HG02885 (cell line): ENCODE measurements around the gene GPRIN1.
A peak's percentile ranks its signal among the peaks of the same experiment; 100 is the strongest.

Source experiments
- ATAC-seq: cut with Tn5 transposase; IDR thresholded peaks from one replicate; pipeline ENCODE4 v1.9.1; 2021; ENCODE audit warnings: mild to moderate bottlenecking; ENCODE audit not compliant: unreplicated experiment, poor library complexity

The GPRIN1 gene

DNA sequence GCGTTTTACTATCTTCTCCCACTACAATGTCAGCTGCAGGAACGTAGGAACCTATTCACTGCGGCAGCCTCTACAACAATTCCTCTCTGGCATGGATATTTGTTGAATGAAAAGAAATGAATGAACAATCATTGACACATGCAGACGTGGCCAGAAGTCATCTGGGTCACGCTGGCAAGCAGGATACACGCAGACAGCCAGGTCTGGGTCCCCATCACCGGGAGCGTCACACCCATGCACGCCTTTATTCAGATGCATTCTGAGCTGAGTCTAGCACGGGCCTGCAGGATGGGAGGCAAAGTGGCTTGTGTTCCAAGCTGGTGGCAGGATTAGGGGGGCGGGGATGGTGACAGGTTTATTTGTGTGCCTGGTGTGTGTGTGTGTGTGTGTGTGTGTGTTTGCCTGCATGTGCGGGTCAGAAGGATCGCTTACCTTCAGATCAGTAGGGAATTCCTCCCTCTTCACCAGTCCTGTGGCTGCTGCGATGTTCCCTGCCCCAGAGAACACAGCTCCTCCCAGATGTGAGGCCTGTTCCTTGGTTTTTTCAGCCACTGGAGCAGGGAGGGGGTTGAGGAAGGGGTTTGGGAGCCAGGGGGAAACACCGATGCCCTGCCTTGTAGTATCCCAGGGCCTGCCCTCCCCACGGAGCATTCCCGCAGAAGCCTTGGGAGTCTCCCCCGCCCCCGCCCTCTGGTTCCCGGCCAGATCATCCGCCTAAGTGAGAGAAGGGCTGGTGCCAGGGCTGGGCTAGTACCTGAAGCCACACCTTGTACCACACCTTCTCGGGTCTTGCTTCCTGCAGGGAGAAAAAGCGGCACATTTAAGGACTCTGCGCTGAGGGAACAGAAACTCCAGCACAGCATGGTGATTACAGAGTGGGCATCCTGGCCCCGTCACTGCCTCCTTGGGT, 16.3 kb upstream of the GPRIN1 start:
- ATAC-seq: no peak

DNA sequence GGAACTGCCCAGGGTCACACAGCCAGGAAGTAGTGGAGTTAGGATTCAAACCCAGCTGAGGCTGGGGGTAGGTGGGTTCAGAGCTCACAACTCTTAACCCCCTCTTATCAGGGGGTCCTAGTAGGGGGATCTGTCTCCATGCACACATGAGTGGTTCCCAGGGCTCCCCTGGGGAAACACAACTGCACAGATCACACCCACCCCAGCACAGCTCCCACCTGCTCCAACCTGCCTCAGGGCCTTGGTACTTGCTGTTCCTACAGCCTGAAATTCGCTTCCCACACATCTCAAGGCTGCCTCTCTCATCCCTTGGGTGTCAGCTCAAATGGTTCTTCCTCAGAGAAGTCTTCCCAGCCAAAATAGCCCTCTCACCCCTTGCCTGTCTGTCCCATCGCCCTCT, 15.6 kb upstream of the GPRIN1 start:
- ATAC-seq: no peak

DNA sequence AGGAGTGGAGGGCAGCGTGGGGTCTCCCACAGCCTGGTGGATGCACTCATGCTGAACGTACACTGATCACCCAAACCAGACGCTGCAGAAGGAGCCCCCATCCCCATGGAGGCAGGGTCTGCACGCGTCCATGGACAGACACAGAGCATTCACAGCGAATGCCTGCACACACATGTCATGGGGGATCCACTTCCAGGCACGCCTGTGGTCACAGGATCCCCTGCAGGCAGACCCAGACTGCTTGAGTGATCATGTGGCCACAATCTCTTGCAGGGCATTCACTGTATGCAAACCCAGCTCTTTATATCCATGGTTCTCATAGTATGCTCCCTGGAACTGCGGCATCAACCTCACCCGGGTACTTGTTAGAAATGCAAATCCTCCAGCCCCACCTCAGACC, 15.0 kb upstream of the GPRIN1 start:
- ATAC-seq: no peak

DNA sequence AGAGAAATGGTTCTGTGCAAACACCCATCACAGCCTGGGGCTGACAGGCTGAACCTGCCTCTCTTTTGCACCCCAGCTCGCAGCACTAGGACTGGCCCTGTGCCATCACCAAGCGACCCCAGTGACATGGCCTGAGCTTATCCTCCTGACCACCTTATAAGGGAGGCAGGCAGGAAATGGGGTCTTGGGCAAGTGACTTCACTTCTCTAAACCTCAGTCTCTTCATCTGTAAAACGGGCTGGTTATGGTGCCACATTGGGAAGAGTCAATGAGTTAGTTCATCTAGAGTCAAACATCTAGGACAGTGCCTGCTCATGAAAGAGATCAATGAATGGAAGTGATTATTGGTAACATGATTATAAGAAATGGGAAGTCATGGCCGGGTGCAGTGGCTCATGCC, 14.2 kb upstream of the GPRIN1 start:
- ATAC-seq: no peak

DNA sequence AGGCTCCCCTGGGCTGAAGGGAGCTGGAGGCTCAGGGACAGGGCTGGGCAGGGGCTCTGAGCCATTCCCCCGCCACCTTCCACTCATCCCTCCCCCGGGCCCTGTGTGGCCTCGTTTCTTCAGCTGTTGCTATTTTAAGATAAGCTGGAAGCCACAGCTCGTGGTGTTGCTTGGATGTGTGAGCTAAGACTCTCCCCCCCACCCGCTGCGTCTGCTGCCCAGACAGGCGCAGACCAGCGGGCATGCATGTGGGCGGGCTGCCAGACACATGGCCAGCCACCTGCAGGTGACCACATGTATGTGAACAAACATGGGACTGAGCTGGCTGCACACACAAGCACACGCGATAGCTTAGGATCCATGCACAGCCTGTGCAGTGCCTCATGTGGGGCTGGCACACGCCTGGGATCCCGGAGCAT, 11.7 kb upstream of the GPRIN1 start:
- no peak for ATAC-seq

DNA sequence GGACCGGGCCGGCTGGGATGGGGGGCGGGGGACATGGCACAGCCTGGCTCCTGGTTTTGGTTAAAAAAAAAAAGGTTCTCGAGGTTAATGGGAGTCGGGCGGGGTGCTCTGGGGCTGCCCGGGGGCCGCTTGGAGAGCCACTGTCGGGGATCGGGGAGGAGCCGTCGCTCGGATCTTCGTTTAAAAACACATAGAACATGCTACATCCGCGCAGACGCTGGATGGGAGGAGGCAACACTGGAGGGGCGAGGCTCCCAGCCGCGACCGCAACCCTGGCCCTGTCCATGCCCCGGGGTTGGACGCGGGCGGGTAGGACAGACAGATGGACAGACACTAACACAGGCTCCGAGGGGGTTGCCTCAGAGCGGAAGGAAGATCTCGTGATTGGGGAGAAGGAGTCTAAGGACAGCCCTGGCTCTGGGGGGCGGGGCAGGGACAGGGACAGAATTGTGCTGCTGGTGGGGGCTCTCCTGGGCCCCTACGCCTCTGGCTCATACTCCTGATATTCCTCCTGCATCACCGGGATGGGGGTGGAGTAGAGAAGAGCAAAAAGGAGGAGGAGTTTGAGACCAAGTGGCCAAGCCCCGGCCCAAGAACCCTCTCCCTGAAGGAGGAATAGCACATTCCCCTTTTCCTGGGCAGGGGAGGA, 10.5 kb upstream of the GPRIN1 start:
- ATAC-seq: no peak

DNA sequence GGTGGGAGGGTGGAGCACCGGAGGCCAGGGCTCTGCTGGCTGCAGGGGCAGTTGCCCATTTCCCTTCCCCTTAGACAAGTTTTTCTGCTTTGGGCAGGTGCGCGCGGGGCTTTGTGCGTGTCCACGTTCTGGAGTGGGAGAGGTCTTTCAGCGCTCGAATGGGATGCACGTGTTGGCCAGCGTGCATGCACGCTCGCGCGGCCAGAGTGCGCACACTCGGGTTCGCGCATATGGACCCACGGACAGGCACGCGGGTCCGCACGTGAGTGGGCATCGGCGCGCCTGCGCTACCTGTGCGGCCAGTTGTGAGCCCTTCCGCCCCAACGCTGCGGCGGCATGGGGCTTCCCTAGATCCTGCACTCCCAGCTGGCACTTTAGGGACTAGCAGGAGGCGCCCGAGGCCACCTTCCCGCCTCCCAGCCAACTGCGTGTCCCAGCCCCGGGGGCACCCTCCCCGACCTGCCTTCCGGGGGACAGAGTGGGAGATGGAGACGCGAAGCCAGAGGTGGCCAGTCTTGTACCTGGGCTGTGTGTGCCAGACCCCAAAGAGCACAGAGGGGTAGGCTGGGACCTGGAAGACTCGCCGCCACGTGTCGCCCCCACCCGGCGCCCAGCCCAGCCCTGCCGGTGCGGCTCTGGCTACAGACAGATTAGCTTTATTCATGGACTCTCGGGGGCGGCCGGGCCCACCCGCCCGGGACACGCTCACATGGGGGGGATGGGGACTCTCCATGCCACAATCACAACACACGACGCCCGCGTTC, 9.8 kb upstream of the GPRIN1 start:
- ATAC-seq: no peak

DNA sequence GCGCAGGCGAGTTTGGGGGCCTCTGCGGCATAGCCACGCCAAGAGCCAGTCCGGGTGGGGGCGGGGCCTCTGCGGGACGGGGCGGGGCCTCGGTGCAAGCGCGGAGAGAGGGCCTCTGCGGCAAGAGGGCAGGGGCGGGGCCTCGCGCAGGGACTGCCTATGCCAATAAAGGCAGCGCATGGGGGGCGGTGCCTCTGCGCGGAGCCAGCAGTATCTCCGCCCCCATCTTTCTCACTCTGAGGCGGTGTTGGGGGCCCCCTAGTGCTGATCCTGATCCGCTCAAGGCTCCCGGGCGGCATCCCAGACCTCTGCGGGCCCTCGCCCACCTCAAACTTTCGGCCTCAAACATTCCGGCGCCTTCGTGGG, 9.2 kb upstream of the GPRIN1 start:
- ATAC-seq: peak; percentile 77

DNA sequence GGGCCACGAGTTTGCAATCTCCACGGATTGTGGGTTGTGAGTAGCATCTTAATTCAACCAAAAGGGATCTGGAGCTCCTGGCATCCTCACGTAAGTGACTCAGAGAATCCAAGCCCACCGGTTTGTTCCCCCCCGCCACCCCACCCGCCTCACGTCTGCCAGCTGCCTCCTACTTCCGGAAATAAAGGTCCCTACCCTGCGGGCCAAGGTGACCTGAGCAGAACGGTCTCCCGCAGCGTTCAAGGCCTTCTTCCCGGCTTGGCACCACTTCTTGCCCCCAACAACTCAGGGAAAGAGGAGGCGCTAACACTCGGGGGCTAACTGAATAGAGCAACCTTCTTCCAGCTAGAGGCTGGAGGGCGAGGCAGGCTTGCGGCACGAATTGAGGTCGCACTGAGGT, 8.8 kb upstream of the GPRIN1 start:
- ATAC-seq: no peak

DNA sequence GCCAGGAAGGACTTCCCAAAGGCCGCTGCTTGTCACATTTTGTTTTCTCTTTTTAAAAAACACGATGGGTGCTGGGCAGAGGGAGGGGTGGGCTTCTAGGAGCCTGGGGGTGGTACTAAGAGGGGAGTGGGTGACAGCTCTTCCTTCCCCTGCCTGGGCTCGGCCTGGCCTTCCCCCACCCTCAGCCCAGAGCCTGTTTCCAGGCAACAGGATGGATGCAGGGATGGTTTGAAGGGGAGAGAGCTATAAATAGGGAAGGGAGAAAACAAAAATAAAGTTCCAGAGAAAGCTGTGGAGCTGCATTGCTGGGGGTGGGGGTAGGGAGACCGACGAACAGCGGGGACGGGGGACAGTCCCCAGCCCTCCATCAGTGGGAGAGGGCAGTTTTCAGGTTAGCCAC, 6.6 kb upstream of the GPRIN1 start:
- no peak for ATAC-seq

DNA sequence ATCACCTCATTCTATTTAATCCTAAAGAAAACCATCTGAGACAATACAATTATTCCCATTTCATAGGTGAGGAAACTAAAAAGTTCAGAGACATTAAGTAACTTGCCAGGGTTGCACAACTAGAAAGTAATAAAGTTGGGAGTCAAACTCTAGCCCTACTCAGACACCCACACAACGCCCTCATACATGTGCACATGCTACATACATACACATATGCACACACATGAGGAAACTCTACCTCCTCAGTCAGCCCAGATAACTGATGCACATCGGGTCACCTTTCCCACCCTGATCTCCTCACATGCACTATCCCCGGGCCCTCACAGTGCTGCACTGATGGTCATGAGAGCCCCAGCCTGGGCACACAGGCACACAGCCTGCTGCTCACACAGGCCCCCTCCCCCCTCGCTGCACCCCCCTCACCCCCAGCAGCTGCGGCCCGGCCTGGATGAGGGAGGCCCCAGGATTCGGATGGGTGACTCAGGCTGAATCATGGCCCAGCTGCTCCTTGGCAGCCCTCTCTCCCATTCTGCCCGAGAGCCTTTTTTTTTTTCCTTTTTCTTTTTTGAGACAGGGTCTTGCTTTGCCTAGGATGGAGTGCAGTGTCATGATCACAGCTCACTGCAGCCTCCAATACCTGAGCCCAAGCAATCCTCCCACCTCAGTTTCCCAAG, 5.0 kb upstream of the GPRIN1 start:
- no peak for ATAC-seq

DNA sequence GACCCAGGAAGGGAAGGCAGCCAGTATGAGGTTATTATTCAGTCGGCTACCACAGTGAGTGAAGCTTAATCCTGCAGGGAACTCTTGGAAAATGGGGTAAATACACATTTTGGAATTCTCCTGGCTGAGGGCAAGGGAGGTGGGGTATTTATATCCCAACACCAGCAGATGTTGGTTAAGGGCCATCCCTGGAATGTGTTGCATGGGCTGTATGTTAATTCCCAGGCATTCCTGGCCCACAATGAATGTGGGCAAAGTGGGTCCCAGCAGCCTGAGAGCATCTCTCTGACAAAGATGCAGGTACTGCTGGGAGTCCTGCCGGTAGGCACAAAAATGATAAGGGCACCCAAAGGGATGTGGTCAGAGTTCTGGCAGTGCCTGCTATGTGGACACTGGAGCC, 2.9 kb upstream of the GPRIN1 start:
- ATAC-seq: no peak

DNA sequence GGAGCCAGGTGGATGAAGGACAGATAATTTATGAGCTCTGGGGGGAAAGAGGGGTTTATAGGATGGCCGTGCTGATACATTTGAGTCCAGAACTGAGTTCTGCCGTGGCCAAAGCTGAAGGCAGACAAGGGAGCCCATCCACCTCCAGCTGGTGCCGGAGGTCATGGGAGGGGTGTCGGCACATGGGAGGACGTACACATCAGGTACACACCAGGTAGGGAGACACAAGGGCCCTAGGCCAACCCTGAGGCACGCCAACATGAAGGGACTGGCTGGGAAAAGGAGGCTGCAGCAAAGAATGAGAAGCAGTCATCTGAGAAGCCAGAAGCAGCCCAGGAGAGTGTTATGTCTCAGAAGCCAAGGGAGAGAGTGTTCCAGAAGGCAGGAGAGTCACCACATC, 2.1 kb upstream of the GPRIN1 start:
- ATAC-seq: no peak

DNA sequence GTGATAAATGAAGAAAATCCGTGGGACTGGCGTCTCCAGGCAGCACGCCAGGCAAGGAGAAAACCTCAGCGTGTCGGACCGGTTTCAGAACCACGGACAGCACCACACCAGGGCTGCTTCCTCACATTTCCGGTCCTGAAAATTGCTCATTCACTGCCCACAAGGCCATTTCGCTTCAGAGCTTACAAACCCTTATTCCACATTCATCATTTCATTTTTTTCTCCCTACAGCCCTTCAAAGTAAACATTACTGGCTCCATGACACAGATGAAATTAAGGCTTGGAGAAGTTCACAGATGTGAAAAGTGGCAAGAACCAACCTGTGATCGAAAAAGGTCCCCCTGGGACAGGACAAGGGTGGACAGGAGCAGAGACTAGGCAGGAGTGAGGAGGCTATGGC, 1.5 kb upstream of the GPRIN1 start:
- ATAC-seq: no peak

DNA sequence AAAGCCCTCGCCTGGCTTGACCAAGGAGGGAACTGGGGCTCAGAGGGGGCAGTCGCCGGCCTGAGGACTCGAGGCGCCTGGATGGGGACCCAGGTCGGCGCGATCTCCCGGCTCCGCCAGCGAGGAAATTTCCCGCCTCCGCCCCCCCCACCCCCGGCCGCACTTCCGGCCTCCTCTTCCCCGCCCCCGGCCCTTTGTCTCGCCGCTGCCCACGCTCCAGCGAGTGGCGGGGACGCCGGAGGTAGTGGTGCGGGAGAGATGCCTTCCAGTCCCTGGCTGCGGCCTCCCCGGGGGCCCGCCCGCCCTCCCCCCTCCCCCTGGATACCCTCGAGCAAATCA, 448 bp upstream of the GPRIN1 start:
- ATAC-seq: peak; percentile 15

DNA sequence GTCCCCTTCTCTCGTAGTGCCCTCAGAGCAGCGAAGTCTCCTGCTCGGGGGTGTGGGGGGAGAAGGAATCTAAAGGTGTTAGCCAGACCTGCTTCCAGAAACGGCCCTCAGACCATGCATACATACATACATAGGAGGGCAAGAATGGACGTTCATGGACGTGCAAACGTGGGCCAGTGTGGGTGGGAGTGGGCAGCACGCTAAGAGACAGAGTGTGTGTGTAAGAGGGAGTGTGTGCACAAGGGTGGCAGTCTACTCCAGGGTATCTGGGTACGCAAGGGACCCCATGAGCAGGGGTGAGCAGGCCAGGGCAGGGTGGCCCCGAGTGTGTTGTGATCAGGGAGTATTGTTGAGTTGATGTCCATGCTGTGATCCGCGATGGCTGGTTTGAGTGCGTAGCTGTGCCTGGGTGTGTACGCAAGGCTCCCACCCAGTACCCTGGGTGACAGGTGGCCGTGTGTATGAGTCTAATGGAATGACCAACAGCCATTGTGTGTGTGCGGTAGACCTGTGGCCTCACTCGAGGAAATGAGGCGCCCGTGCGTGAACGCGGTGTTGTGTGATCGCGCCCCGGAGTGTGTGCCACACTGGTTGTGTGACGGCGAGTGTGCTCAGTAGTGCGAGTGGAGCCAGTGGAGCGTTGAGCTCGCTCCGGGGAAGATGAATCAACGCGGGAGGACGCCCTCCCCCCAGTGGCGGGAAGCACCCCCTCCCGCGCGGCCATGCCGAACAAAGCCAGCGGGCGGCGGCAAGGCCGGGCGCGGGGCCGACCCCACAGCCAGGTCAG, 826 bp downstream of the GPRIN1 start:
- ATAC-seq: peak; percentile 11

DNA sequence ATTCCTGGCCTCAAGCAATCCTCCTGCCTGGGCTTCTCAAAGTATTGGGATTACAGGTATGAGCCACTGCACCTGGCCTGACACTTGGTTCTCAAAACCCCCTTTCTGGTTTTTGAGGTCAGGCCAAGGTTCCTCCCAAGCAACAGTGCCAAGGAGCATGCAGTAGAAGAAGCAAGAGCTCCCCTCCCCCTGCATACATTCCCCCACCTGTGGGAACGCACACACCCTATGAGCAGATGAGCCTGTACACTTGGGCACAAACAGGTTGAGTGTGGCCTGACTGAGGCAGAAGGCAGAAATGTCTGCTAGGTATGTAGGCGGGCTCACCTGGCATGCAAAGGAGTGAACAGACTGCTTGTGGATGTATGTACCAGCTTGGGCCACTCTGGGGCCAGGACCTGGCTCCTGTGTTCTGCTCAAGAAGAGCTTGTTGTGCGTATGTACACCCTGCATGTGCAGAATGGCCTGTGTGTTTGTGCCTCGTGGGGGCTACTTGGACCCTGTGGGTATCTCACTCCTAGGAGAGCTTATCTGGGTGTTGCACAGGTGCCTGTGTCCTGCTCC, 1.7 kb downstream of the GPRIN1 start:
- ATAC-seq: no peak

DNA sequence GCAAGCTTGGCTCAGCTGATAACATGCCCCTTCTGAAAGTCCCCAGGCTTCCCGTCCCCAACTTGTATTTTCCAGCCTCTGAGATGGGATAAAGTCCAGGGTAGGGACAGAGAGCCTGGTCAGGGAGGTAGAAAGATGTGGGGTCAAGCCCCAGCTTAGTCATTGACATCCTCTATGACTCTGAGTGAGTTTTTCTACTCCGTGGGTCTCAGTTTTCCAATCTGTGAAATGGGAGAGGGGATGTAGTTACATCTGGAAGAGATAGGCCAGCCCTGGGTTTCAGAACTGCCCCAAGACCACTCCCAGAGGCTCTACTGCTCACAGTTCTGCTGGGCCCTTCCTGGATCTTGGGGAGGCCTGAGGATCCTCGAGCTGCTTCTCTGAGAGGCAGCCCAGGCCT, 3.1 kb downstream of the GPRIN1 start:
- ATAC-seq: no peak

DNA sequence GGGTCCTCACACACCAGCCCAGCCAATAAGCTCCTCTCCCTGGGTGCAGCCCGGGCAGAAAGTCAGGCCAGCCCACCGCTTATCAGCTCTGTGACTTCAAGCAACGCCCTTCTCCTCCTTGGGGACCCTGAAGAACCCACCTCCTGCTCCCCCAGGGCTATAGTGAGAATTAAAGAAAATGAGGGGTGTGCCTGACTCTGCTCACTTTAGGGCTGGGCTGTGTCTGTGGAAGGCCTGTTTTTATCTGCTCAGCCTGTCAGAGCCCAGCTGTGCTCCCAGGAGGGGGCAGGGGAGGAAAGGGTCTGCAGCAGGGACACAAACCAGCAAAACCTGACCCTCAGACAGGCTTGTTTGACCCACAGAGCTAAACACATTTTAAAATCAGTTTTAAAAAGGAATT, 3.9 kb downstream of the GPRIN1 start:
- no peak for ATAC-seq

DNA sequence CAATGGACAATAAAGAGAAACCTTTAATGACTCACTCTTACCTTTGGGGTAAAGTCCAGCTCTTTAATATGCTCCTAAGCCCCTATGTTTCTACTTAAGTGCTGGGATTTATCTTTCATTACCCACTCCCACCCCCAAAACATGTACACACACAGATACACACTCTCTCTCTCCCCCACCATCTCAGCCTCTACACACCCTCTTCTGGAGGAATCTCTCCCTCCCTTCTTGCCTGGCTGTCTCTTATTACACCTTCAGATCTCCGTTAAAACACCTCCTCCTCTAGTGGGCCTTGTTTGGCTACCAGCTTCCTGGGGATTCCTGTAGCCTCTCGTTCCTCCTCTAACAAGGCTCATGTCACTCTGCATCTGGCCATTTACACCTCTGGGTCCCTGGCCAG, 6.9 kb downstream of the GPRIN1 start:
- ATAC-seq: no peak
